GM19455 (cell line): ENCODE data around the gene THRA.

Experiments used
- ATAC-seq: cut with Tn5 transposase; IDR thresholded peaks from one replicate; pipeline ENCODE4 v1.9.1; 2021; ENCODE audit not compliant: unreplicated experiment

The THRA gene

DNA sequence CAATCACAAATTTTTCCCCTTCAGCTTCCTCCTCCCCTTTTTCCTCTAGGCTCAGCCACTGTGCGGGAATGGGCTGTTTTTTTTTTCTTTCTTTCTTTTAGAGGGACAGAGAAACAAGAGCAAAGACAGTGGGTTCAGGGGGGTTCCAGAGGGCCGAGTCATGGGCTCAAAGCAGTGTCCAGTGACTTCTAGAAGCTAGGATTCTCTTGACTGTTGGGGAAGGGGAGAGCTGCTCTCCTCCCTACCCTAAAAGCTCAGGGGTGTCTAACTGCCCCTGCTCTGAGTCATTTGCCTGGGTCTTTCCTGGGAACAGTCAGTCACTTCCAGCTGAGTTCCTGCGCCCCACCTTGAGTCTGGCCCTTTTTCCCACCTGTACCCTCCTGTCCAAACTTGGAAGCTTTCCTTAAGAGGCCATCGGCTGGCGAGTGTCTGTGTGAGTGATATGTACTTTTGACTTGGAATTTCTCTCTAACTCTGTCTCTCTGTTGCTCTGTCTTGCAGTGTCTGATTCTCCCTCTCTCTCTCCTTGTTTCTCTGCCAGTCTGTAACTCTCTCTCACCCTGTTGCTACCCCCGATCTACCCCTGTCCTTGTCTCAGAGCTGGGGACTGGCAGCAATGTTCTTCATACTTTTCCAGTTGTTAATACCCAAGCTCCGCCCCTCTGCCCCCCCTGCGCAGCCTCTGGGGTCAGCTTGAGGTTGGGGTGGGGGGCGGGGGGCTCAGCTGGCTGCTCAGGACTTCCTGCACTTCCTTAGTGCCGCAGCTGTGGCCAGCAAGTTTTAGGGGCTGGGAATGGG, 2.4 kb downstream of the THRA start:
- ATAC-seq, result no peak

DNA sequence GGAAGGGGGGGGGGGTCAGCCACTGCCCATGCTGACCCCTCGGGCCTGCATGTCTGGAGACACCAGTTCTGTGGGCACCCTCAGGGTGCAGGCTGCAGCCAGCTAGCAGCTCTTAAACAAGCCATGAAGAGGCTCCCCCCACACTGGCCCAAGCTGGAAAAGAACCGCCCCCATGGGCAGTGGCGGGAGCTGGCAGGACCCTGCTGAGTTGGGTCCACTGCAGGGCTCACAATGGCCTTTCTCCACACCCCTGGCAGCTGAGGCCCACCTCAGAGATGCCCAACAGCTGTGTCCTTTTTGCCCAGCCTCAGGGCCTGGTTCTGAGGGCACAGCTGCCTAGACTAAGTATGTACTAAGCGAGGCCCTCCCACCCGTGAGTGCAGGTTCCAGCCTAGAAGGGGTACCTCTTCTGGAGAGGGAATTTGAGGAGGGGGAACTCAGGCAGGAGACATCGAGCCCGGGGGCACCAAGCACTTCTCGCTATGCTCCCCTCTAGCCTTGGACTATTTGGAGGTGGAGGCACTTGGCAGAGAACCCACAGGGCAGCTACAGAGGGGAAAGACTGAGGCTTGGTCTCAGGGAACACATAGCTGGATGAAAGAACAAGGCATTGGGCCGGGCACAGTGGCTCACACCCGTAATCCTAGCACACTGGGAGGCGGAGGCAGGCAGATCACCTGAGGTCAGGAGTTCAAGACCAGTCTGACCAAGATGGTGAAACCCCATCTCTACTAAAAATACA, 3.2 kb downstream of the THRA start:
- ATAC-seq, result no peak

DNA sequence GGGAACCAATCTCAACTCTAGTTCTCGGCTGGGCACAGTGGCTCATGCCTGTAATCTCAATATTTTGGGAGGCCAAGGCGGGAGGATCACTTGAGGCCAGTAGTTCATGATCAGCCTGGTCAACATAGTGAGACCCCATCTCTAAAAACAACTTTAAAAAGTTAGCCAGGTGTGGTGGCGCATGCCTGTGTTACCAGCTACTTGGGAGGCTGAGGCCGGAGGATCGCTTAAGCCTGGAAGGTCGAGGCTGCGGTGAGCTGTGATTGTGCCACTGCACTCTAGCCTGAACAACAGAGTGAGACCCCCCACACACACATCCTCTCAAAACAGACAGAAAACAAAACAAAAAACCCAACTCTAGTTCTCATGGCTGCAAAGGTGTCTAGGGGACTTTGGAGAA, 4.9 kb downstream of the THRA start:
- no peak for ATAC-seq

DNA sequence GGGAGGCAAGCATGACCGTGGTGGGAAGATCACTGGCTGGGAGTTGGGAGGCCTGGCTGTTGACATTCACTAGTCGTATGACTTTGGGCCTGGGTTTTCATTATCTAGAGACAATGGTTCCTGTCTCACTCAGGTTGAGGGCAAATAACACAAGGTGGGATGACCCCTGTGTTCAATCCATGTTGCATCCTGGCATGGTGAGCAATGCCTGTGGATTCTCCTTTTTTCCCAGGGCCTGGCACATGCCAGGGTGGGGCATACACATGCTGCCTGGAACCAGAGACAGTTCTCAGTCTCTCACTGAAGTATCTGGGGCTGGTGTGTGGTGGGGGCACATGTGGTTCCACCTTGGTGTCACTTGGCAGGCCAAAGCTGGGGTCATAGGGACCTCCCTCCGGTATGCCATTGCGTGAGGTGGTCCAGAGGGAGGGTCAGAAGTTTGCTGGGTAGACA, 5.4 kb downstream of the THRA start:
- no peak for ATAC-seq

DNA sequence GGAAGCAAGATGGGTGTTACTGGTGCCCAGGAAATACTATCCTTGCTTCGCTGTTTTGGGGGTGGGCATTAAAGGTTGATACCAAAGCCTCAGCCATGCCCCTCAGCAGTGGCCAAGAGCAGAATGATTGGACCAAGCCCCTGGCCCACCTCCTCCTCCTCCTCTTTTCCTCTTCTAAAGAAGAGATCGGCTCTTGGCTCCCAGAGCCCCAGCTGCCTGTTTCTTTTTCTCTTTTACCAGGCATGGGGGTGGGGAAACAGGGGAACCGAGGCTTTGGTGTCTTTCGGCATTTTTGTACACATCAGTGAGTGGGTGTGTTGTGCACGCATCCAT, 5.8 kb downstream of the THRA start:
- no peak for ATAC-seq

DNA sequence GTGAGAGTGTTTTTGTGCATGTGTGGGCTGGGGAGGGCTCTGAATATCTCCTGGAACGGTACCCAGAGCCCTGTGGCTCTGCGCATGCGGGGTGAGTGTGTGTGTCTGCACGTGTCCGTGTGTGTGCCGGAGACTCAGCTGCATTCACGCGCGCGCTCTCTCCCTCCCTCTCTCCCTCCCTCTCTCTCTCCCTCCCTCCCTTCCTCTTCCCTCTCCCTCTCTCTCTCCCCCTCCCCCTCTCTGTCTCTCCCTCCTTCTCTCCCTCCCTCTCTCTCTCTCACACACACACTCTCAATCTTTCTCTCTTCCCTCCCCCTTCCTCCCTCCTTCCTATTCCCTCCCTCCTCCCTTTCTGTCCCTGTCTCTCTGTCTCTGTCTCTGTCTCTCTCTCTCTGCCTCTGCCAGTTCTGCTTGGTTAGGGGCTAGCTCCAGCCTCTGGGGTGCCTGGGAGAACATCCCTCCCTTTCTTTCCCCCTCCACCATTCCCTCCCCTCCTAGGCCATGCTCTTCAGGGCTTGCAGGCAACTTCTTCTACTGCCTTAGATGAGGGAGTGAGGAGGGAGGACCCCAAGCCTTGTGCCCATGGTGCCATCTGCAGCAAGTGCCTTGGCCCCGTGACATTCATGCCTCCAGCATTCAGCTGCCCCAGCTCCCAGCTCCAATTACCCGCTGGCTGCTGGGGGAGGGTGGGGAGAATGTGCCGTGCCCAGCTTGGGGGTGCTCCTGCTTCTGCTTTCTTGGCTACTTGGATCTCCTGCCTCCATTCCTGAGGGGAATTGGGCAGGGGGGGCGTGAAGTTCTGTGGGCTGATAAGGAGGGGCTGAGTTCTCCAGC, 6.4 kb downstream of the THRA start:
- no peak for ATAC-seq

DNA sequence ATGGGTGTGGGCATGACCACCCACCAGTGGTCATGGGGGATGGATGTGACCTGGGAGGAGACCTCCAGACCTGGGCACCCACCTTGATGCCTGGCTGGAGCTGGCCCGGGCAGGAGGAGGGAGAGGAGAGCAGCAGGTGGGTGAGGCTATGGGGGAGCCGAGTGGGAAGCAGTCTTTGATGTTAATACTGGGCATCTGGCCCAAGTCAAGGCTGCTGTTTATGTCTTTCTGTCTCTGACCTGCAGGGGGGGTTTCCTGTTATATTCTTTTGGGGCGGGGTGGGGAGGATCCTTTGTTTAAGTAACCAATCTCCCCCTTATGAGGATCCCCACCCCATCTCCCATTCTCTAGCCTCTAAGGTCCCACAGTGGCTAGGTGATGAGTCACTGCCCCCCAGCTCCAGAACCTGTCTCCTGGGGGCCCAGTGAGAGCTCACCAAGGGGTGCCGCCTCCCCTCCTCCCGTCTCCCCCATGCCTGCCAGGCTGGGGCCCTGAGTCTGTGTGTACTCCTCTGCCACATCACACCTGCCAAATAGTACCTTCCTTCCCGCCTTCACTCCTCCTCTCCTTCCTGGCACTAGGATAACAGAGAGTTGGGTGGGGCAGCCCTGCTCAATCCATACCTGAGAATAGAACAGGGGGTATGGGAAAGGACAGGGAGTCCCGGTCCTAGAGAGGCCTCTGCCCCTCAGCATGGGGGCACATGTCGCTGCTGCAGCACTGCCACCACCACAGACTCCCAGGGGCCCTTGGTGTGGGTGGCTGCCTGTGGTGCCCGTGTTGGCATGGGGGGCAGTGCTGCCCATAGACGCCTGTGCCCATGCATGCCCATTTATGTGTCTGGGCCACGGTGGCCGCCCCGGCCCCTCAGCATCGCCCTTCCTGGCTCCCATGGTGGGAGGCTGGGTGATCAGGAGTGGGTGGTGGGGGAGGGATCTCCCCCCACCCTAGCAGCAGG, 7.3 kb downstream of the THRA start:
- no peak for ATAC-seq

DNA sequence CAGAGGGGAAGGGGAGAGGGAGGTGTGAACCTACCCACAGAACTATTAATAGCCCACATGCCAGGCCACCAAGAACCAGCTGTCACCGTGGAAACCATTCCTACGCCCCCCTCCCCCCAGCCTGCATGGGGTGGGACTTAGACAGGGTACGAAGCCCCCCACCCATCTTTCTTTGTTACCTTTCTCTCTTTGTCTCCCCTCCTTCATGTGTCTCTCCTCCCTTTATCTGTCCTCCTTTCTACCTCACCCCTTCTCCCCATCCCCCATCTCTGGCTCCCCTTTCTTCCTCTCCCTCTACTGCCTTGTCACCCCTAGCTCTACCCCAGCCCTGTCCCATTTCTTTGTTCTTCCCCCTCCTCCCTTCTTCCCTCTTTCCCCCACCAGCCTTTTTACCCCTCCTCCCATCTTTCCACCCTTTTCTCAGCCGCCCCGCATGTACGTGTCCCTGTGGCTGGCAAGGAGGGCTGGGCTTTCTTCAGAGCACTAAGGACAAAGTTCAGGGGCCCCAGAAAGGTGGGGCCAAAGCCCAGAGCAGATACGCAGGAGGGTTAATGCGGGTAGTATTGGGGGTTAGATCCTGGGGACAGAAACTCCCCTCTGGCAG, 8.0 kb downstream of the THRA start:
- ATAC-seq, result no peak

DNA sequence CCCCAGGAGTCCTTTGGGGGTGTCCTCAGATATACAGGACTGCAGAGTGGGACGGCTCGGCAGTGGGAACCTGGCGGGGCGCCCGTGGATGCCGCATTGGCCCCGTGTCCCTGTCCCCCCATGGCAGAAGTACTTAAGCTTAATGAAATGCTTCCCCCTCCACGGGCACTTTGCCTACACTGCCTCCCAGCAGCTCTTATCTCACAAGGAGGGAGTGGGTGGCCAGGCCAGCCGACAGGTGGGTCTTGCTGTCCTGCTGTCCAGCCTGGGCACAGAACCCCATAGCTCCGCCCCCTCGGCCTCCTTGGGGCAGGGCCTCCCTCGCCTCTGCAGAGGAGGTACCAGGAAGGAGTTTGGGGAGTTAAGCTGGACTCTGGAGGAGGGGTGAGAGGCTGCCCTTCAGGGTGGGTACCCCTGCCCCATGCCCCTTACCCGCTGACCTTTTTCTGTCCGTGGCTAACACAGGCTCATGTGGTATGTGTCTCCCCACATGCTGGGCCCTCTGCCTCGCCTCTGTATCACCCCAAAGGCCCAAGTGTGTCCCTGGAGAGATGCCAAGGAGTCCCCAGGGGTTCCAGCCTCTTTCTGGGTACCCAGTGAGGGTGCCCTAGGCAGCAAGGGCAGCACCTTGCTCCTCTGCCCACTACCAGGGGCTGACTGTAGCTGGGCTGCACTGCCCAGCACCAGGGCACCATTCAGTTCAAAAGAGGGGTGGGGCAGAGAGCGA, 8.7 kb downstream of the THRA start:
- ATAC-seq, result no peak

DNA sequence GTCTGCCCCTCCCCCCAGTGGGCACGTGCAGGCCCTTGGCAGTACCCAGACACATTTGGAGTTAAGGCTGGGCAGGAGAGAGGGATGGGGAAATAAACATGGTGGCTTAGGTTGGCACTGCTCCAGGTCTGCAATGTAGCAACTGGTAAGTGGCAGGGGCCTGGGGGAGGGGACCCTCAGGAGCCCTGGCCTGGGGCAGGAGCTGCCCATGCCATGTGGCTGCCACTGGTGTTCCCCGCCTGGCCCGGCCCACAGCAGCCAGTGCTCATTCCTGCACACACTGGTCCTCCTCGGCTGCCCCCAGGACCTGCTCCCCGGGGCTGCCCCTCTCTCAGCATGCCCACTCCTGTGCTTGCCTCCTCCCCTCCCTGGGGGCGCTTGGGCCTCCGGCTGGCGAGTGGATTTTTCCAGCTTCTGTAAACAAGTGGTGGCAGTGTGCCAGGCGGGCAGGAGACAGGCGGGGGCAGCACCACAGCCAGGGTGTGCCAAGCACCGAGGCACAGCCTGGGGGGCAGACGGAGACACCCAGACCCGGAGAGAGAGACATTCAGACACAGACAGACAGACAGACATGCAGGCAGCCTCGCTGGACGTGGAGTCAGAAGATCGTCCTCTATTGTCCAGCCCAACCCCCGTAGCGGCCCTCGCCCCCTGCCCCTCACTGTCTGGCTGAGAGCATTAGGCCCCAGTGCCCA, 9.4 kb downstream of the THRA start:
- no peak for ATAC-seq

DNA sequence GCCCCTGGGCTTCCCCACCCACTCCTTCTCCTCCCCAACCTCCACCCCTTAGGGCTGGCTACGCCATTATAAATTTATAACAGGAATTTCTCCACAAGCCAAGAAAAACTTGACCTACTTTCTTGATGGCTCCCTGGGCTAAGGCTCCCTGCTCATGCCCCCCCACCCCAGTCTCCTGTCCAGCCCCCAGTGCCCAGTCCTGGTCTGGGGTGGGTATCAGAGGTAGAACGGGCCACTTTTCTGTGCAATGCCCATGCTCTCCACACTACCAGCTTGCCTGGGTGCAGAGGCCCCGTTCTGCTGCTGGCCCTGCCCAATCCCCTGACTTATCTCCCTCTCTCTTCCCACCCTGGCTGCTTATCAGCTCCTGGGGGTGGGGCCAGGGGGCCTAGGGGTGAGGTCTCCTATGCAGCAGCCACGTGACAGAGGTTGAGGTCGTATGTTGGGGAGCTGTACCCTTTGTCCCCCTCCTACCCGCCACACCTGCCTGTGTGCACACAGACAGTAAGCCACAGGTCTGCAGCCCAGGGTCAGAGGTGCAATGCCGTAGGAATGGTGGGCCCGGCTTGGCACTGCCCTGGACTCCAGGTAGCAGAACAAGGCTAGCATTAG, 10.1 kb downstream of the THRA start:
- no peak for ATAC-seq

DNA sequence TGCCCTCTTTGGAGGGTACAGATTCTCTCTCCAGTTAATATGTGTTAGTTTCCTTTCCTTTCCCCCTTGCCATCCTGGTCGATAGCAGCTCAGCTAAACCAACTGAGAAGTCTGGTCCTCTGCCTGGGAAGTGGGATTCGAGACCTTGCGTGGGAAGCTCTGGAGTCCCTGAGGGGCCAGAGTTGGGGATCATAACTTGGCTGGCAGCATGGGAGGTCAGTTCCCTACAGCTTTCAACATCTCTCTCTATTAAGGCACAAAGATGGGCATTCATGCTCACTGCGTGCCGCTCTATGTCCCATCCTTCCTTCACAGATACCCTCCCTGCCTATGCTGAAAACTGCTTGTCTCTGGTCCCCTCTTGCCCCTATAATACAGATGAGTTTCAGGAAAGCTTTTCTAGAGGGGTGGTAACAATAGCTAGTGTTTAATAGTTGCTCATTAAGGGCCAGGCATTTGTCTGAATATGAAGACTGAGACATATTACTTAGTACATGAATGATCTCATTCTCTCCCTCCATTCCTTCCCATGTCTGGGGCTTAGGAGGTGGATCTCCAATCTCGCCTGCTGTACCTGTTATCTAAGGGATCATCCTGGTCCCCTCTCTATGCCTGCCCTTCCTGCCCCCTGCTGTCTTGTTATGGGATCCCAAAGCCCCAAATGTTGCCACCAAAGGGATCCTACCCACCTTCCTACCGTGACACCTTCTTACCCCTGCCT, 10.8 kb downstream of the THRA start:
- ATAC-seq, result no peak

DNA sequence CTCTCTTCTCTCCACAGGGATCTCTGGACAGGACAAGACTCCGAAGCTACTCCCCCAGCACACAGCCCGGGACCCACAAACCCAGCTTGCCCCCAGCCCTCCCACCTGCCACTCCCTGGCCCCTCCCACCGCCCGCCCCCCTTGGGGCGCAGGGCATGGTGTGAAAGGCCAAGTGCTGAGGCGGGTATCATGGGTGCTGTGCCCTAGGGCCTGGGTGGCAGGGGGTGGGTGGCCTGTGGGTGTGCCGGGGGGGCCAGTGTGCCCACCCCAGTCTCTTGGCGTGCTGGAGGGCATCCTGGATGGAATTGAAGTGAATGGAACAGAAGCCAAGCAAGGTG, 11.4 kb downstream of the THRA start:
- ATAC-seq, result no peak

DNA sequence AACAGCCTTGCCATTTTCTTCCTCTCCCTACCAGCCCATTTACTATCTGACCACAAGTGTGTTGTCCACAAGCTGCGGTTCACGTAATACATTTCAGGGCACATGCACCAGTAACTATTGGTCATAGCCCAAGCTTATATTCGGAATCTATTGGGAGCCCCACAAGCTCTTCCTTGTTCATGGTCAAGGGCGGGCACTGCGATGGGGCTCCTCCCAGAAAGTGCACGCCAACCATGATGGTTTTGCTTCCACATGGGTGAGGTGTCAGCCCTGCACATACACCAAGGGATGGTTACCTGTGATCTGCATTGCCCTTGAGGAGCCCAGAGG, 12.1 kb downstream of the THRA start:
- no peak for ATAC-seq

DNA sequence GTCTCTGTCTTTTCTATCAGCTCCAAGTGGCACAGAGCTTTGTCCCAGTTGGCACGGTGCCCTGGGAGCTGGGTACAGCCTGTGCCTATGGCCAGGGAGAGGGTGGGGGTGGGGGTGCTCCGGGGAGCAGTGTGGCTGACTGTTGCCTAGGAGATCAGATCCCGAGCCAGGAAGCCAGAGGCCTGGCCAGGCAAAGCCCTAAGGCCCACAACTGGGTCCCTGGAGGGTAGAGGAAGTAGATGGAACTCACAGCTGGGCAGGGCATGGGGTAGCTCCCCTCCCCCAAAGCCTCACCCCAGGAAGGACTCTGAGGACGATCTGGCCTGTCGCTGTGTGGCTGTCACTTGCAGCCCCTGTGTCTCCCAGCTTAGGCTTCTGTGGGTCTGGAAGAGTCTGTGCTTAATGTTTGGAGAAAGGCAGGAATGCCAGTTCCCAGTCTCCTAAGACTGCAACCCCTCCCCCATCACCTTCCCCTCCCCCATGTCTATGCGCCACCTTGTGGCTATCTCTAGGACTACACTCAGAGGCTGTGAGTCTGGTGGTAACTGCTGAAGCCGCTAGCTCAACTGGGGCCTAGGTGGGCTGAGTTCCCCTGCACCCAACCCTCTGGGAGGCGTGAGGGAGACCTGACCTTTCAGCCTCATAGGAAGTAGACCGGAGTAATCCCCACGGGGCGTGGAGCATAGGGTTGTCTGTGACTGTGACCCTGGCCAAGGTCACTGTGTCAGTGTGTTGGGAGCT, 12.6 kb downstream of the THRA start:
- no peak for ATAC-seq

DNA sequence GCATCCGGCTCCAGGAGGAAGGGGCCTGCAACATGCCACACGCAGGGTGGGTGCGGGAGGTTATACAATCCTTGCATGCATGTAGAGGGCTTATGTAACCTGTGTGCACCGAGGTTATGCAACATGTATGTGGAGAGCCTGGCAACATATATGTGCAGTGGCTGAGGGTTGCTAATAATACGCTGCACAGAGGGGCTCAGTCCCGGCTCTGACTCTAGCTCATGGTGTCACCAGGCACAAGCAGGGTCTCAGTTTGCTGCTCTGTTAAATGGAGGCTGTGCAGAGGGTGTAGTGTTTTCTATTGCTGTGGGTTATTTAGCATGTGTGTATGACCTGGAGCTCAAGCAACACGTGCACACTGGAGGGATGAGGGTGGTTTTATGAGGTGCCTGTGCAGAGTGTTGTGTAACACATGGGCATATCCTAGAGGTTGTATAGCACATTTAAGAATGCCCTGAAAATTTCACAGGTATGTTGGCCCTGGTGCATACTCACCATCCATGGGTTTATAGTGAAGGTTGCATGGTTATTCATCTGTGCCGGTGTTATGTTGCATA, 13.3 kb downstream of the THRA start:
- ATAC-seq, result no peak

DNA sequence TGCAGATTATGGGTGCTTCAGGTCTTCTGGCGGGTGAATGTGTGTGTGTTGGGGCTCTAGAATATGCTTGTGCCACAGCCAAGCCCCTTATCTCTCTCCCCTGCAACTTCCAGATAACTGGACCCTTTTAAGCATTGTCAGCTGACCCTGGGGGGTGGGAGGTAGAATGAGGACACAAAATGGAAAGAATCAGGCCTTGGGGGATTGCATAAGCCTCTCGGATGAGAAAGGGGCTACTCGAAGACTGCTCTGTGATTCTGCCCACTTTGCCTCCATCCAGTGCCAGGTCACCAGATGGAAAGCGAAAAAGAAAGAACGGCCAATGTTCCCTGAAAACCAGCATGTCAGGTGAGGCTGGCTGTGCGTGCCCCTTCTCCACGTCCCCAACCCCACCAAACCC, 13.8 kb downstream of the THRA start:
- ATAC-seq, result no peak
